HuH-7 (cell line): Measurements from ENCODE around the gene TRPM2.
"Not testable (repeated sequence)": the region's sequence is repeated elsewhere in the genome, so short reads cannot be mapped to it uniquely, and the experiment has no call there.

ENCODE experiments used
- DNase-seq: peaks from one replicate; pipeline ENCODE4 v3.0.0; 2011; ENCODE audit warnings: low spot score

TRPM2 gene

GRCh38 chr21:44415073-44416025 lies 61.9 kb downstream of the TRPM2 start:
- no peak for DNase-seq

- DNase-seq, result no peak
These were observed 62.8 kb downstream of the TRPM2 start for GRCh38 chr21:44416193-44416592.

GRCh38 chr21:44417621-44418107 lies 64.2 kb downstream of the TRPM2 start:
- not testable (repeated sequence) for DNase-seq

GRCh38 chr21:44418108-44418875 lies 64.9 kb downstream of the TRPM2 start:
- DNase-seq, result no peak

GRCh38 chr21:44418876-44419230 lies 65.4 kb downstream of the TRPM2 start:
- DNase-seq, result no peak

- DNase-seq, result no peak
These were observed 66.3 kb downstream of the TRPM2 start for GRCh38 chr21:44419679-44420078.

GRCh38 chr21:44420416-44421205 lies 67.2 kb downstream of the TRPM2 start:
- no peak for DNase-seq

GRCh38 chr21:44421901-44422840 lies 68.8 kb downstream of the TRPM2 start:
- DNase-seq, result no peak

GRCh38 chr21:44423312-44423821 lies 69.9 kb downstream of the TRPM2 start:
- DNase-seq, result no peak

GRCh38 chr21:44423941-44424607 lies 70.7 kb downstream of the TRPM2 start:
- no peak for DNase-seq

GRCh38 chr21:44424608-44425306 lies 71.3 kb downstream of the TRPM2 start:
- no peak for DNase-seq

GRCh38 chr21:44425307-44425894 lies 72.0 kb downstream of the TRPM2 start:
- DNase-seq, result no peak

- DNase-seq, result no peak
These were observed 72.7 kb downstream of the TRPM2 start for GRCh38 chr21:44425895-44426662.

- DNase-seq, result no peak
These were observed 73.3 kb downstream of the TRPM2 start for GRCh38 chr21:44426663-44427191.

- no peak for DNase-seq
These were observed 74.1 kb downstream of the TRPM2 start for GRCh38 chr21:44427241-44428120.

GRCh38 chr21:44428281-44428960 lies 75.0 kb downstream of the TRPM2 start:
- DNase-seq, result peak; percentile 54
